ENCODE measurements around the gene AGBL4. TPM values are rescaled to one million over a fixed set of nuclear protein-coding genes. Genes with fewer than 3 reads are reported as not detected.

AGBL4 gene
- total RNA-seq, 4 donors from 2014 or later = not detected

- in situ Hi-C loops (cut with MboI; ENCODE audit: low sequenced_read_pairs in 4 of 4) (loop anchor here in 1 of 4 donors (25.0 kb wide), 1 partner anchor 395 kb away; no protein-coding TSS in a partner anchor), intact Hi-C loops (cut with DNase I; ENCODE audit: low total_unique reads) (no loop called here)
- no peak overlapping the region for H3K4me3 ChIP-seq
- H3K9me3 ChIP-seq = no peaks in the 10 kb centered on the region
- TF ChIP-seq POLR2A (IDR thresholded peaks at IDR 0.05) = no peak
- TF ChIP-seq, protein P1, sequence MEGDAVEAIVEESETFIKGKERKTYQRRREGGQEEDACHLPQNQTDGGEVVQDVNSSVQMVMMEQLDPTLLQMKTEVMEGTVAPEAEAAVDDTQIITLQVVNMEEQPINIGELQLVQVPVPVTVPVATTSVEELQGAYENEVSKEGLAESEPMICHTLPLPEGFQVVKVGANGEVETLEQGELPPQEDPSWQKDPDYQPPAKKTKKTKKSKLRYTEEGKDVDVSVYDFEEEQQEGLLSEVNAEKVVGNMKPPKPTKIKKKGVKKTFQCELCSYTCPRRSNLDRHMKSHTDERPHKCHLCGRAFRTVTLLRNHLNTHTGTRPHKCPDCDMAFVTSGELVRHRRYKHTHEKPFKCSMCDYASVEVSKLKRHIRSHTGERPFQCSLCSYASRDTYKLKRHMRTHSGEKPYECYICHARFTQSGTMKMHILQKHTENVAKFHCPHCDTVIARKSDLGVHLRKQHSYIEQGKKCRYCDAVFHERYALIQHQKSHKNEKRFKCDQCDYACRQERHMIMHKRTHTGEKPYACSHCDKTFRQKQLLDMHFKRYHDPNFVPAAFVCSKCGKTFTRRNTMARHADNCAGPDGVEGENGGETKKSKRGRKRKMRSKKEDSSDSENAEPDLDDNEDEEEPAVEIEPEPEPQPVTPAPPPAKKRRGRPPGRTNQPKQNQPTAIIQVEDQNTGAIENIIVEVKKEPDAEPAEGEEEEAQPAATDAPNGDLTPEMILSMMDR (IDR thresholded peaks at IDR 0.05 in 4 of 5, conservative IDR thresholded peaks at IDR 0.05 in 1 of 5) = no peak
- DNase-seq = no peak
- H3K4me1 ChIP-seq = no peaks in the 10 kb centered on the region
- ATAC-seq = no peak
- no peaks in the 10 kb centered on the region for H3K27me3 ChIP-seq
- H3K36me3 ChIP-seq = no peaks in the 10 kb centered on the region
- no peak overlapping the region for H3K27ac ChIP-seq
Observed at GRCh38 chr1:48506870-48507269, 1516.9 kb downstream of the AGBL4 start.

GRCh38 chr1:48500541-48501450, 1523.0 kb downstream of the AGBL4 start:
- in situ Hi-C loops (cut with MboI; ENCODE audit: low sequenced_read_pairs in 4 of 4) = loop anchor here in 1 of 4 donors (25.0 kb wide), 1 partner anchor 388 kb away; no protein-coding TSS in a partner anchor
- H3K4me3 ChIP-seq = no peak overlapping the region
- no peaks in the 10 kb centered on the region for H3K27me3 ChIP-seq
- DNase-seq = no peak
- no peaks in the 10 kb centered on the region for H3K4me1 ChIP-seq
- intact Hi-C loops (cut with DNase I; ENCODE audit: low total_unique reads) = no loop called here
- no peak overlapping the region for H3K27ac ChIP-seq
- TF ChIP-seq, protein P1 (IDR thresholded peaks at IDR 0.05 in 4 of 5, conservative IDR thresholded peaks at IDR 0.05 in 1 of 5) = no peak
- TF ChIP-seq POLR2A (IDR thresholded peaks at IDR 0.05) = no peak
- ATAC-seq = no peak
- H3K9me3 ChIP-seq = no peaks in the 10 kb centered on the region
- H3K36me3 ChIP-seq = no peaks in the 10 kb centered on the region

- no peaks in the 10 kb centered on the region for H3K27me3 ChIP-seq
- H3K36me3 ChIP-seq = no peaks in the 10 kb centered on the region
- no peak overlapping the region for H3K4me3 ChIP-seq
- intact Hi-C loops (cut with DNase I; ENCODE audit: low total_unique reads) (no loop called here), in situ Hi-C loops (cut with MboI; ENCODE audit: low sequenced_read_pairs in 4 of 4) (loop anchor here in 3 of 4 donors (10.0 to 25.0 kb wide), 2 partner anchors 387 to 394 kb away; no protein-coding TSS in a partner anchor)
- ATAC-seq = no peak
- no peak for DNase-seq
- no peak for TF ChIP-seq POLR2A (IDR thresholded peaks at IDR 0.05)
- TF ChIP-seq, protein P1 (IDR thresholded peaks at IDR 0.05 in 4 of 5, conservative IDR thresholded peaks at IDR 0.05 in 1 of 5) = no peak
- H3K4me1 ChIP-seq = no peaks in the 10 kb centered on the region
- H3K27ac ChIP-seq = no peak overlapping the region
- no peaks in the 10 kb centered on the region for H3K9me3 ChIP-seq
Observed at GRCh38 chr1:48499211-48499735, 1524.5 kb downstream of the AGBL4 start.

DNA sequence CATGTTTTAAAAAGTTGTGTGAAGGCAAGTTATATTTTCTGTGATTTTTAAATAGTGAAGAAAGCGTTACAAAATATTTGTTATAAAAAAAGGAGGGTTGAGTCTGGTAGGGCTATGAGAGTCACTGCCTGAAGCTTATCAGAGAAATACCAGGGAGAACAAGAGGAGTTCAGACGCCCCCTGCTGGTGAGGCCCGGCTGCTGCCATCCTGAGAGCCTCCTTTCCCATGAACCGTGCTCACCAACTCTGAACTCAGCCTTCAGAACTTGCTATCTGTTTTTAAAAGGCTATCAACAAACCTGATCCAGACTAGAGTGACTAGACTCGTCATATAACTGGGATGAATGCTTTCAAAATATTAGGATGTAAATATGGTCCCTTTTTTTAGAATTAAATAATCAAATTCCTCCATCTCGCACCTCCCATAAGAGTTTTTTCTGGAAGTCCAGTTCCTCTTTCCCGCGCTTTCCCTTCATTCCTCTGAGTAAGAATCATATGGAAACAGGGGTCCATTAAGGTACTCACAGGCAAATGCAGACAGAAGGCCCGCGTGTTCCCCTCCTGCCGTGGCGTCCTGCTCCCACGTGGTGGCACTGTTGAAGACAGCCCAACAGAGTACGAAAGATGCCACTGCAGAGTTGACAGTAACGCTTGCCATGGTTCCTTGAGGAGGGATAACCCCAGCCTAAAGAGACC, 1525.5 kb downstream of the AGBL4 start:
- ATAC-seq = peak; percentile 73 to 91
- Histone ChIP-seq H3K4me3 (no peak overlapping the region), H3K9me3 (no peaks in the 10 kb centered on the region), H3K4me1 (no peaks in the 10 kb centered on the region), H3K27ac (no peak overlapping the region), H3K36me3 (no peaks in the 10 kb centered on the region), H3K27me3 (no peaks in the 10 kb centered on the region)
- TF ChIP-seq, protein P1 (IDR thresholded peaks at IDR 0.05 in 4 of 5, conservative IDR thresholded peaks at IDR 0.05 in 1 of 5) = peak; percentile 57 to 91 (median 77)
- TF ChIP-seq POLR2A (IDR thresholded peaks at IDR 0.05) = no peak
- in situ Hi-C loops (cut with MboI; ENCODE audit: low sequenced_read_pairs in 4 of 4) = loop anchor here in 3 of 4 donors (10.0 to 25.0 kb wide), 2 partner anchors 386 to 393 kb away; no protein-coding TSS in a partner anchor
- DNase-seq = peak; percentile 53 to 59
- intact Hi-C loops (cut with DNase I; ENCODE audit: low total_unique reads) = no loop called here
